GM12873 (cell line): ENCODE data around the gene OGFOD2.

Source experiments
- CTCF ChIP-seq: IDR thresholded peaks from 2 replicates; pipeline ENCODE4 v1.5.1; 2012; ENCODE audit warnings: low read depth, mild to moderate bottlenecking, moderate library complexity, low read length, control low read depth; ENCODE audit not compliant: insufficient read depth; ENCODE audit errors: missing control alignments

The OGFOD2 gene

GRCh38 chr12:122974274-122974891, 661 bp upstream of the OGFOD2 start:
- no peak for TF ChIP-seq CTCF

- TF ChIP-seq CTCF: no peak
Observed at GRCh38 chr12:122975790-122976647, 975 bp downstream of the OGFOD2 start.

- TF ChIP-seq CTCF: no peak
Observed at GRCh38 chr12:122976648-122976975, 1.6 kb downstream of the OGFOD2 start.

- TF ChIP-seq CTCF: no peak
Observed at GRCh38 chr12:122977153-122977552, 2.1 kb downstream of the OGFOD2 start.

GRCh38 chr12:122977655-122978392, 2.8 kb downstream of the OGFOD2 start:
- no peak for TF ChIP-seq CTCF

- no peak for TF ChIP-seq CTCF
Observed at GRCh38 chr12:122978507-122978955, 3.5 kb downstream of the OGFOD2 start.
